Retinal pigment epithelial cell (primary cell): ENCODE data around the gene MPIG6B.
A peak's percentile ranks its signal among the peaks of the same experiment; 100 is the strongest.

Experiments
- DNase-seq: peaks from one replicate; pipeline ENCODE4 v3.0.0-alpha.2; 2010; ENCODE audit warnings: low read depth
- H3K4me3 ChIP-seq: 2 replicates; pipeline ENCODE4 v1.5.1; 2011; ENCODE audit warnings: mild to moderate bottlenecking, low read length, control low read depth, moderate library complexity
- TF ChIP-seq, protein P1 (sequence below): conservative IDR thresholded peaks from 2 replicates; pipeline ENCODE4 v1.5.1; 2011; ENCODE audit warnings: low read depth, low read length, control low read depth, inconsistent platforms

MPIG6B gene

DNA sequence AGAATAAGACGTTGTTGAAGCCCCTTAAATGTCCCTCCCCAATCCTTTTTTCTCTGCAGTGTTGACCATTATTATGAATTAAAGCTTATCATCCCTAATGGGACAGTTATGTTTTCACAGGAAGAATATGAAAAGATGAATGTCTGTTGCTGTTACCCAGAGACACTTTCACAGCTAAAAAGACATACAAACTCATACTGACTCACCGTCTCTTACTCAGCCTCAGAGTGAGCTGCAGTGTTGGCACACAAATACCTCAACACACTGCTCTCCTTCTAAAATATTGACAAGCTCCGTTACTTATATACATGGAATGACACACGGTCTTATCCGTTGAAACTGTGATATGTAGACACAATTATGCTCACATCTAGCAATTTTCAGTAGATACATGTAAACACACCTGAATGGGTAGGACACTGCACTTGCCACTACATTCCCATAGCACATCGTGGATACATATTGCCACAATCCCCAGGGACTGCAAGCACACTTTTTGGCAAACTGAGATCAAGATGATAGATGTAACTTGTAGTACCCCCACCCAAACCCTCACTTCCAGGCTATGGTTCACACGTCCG is 29.7 kb downstream of the MPIG6B start:
- no peak overlapping the region for H3K4me3 ChIP-seq
- TF ChIP-seq, protein P1, sequence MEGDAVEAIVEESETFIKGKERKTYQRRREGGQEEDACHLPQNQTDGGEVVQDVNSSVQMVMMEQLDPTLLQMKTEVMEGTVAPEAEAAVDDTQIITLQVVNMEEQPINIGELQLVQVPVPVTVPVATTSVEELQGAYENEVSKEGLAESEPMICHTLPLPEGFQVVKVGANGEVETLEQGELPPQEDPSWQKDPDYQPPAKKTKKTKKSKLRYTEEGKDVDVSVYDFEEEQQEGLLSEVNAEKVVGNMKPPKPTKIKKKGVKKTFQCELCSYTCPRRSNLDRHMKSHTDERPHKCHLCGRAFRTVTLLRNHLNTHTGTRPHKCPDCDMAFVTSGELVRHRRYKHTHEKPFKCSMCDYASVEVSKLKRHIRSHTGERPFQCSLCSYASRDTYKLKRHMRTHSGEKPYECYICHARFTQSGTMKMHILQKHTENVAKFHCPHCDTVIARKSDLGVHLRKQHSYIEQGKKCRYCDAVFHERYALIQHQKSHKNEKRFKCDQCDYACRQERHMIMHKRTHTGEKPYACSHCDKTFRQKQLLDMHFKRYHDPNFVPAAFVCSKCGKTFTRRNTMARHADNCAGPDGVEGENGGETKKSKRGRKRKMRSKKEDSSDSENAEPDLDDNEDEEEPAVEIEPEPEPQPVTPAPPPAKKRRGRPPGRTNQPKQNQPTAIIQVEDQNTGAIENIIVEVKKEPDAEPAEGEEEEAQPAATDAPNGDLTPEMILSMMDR = no peak
- DNase-seq = no peak

DNA sequence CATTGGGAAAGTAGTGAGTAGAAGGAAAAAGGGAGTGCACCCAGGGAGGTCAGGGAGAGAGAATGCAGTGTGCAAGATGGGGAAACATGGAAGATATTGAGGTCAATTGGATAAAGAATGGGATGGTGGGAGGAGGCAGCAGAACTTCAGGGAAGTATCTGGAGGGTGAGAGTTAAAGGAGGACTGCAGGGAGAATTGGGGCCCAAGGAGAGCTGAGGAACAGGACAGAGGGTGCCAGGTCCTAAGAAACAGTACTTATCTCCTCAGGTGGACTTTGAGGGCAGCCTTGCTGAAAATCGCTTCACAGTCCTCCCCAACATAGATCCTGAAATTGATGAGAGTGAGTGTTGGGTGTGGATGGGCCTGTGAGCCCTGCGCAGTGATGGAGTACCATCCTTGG is 35.1 kb downstream of the MPIG6B start:
- DNase-seq = no peak
- H3K4me3 ChIP-seq = no peak overlapping the region
- TF ChIP-seq, protein P1 = no peak

DNA sequence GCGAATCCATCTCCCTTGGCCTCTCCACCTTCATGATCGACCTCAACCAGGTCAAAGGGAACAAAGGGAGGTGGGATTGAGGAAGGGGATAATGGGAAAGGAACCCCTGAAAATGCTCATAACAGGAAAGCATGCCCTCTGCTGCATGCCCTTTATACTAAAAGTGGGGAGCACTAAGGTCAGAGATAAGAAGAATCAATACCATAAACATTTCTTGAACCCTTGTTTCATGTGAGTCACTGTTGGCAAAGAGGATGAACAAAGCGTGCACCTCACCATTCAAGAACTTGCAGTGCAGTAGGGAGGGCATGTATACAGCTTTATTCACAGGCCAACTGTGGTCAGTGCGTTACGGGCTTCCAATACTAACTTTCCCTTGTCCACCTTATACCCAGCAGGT is 37.6 kb downstream of the MPIG6B start:
- TF ChIP-seq, protein P1 = no peak

DNA sequence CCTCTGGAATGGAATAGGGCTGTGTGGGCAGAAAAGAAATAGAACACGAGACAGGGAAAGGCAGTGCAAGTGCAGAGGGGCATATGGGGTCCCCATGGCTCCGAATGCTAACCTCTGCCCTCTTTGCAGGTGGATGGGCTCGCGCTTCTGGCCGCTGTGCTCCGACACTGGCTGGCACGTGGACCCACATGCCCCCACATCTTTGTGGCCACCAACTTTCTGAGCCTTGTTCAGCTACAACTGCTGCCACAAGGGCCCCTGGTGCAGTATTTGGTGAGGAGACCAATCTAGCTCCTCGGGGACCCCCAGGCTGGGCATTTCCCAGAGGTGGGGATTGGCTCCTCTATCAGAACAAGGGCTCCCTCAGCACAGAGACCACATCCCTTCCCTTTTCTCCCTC is 38.2 kb downstream of the MPIG6B start:
- no peak overlapping the region for H3K4me3 ChIP-seq
- TF ChIP-seq, protein P1 = no peak
- DNase-seq = no peak

More for the DNA sequence above, 37.6 kb downstream of the MPIG6B start:
- no peak for DNase-seq
- H3K4me3 ChIP-seq = no peak overlapping the region

DNA sequence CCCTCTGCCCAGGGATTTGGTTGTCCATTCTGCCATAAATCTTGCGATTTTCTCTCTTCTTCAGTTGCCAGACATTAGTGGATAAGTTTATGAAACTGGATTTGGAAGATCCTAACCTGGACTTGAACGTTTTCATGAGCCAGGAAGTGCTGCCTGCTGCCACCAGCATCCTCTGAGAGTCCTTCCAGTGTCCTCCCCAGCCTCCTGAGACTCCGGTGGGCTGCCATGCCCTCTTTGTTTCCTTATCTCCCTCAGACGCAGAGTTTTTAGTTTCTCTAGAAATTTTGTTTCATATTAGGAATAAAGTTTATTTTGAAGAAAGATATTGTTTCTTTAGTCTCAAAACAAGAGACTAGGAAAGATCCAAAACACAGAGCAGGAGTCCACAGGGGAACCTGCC is 39.2 kb downstream of the MPIG6B start, which contains the start of gene SAPCD1:
Gene SAPCD1 (plus strand): TSS at position 301 of the 400 bp plus-strand sequence. CDS start 399 bp downstream, outside the sequence.
- DNase-seq = no peak
- TF ChIP-seq, protein P1 = no peak
- no peak within 1 kb of the TSS for H3K4me3 ChIP-seq

DNA sequence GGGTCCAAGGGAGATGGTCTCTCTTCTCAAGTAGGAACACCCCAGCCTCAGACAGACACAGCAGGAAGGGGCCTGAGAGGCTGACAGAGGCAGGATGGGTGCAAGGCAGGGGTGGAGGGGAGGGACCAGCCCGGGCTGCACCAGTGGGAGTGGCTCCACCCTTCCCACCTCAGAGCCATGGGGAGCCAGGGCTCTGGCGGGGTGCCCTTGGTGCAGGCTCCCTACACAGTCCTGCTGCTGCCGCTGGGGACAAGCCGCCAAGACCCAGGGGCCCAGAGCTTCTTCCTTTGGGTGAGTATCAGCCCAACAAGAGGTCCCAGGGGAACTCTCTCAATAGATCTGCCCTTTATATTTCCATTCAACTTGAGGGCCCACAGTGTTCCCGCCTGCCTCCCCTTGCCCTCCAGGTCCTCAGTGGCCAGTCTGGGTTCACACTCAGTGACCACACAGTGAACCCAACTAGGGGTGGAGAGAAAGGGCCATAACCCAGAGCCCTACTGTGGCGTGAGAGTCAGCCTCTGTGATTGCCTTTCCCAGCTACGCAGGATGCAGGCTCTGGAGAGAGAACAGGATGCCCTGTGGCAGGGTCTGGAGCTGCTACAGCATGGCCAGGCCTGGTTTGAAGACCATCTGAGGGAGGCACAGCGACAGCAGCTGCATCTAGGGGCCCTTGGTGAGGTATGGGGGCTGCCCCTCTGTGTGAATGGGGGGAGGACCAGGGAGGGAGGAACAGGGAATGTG is 39.9 kb downstream of the MPIG6B start:
- no peak for DNase-seq
- TF ChIP-seq, protein P1 = no peak
- no peak overlapping the region for H3K4me3 ChIP-seq

DNA sequence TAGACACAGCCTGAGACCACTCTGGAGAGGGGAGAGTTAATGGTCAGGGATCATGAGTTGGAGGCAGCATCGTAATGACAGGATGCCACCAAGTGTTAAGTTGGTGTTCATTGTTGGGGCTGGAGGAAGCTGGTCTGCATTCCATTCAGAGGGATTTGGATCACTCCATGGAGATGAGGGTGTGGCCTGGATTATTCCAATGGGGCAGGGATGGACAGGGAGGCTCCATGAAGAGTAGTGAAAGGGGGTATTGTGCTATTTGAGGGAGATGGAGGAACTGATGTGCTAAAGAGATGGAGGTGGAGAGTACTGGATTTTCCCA is 40.4 kb downstream of the MPIG6B start:
- TF ChIP-seq, protein P1 = no peak
- DNase-seq = peak; percentile 53
- no peak overlapping the region for H3K4me3 ChIP-seq
